ENCODE data around the gene RAD9A. TPM values are rescaled to one million over a fixed set of nuclear protein-coding genes. Genes with fewer than 3 reads are reported as not detected.

The RAD9A gene
- total RNA-seq: 4.3 and 4.8 TPM in 2 replicates

GRCh38 chr11:67391304-67392182 is at the start of gene RAD9A:
TSS of gene RAD9A (plus strand) at chr11:67391986. CDS start at chr11:67392045, 59 bp downstream.

GRCh38 chr11:67353317-67354074 is 38.3 kb upstream of the RAD9A start, which contains the start of gene POLD4:
TSS of gene POLD4 (minus strand) at chr11:67353546. CDS start at chr11:67353399, 147 bp downstream.

GRCh38 chr11:67372993-67373647 is 18.7 kb upstream of the RAD9A start, which contains the start of gene CLCF1:
TSS of gene CLCF1 (minus strand) at chr11:67373598. CDS start at chr11:67373539, 59 bp downstream.

GRCh38 chr11:67401495-67402191 is 9.9 kb downstream of the RAD9A start, which contains the start of gene PPP1CA:
TSS of gene PPP1CA (minus strand) at chr11:67401858. CDS start at chr11:67401782, 76 bp downstream.

GRCh38 chr11:67415501-67416304 is 23.9 kb downstream of the RAD9A start, which contains the start of gene CARNS1:
TSS of gene CARNS1 (plus strand) at chr11:67415678. CDS start at chr11:67416200, 522 bp downstream.

GRCh38 chr11:67428052-67429001 is 36.5 kb downstream of the RAD9A start, which contains the start of gene RPS6KB2:
TSS of gene RPS6KB2 (plus strand) at chr11:67428494. CDS start at chr11:67428546, 52 bp downstream.

GRCh38 chr11:67437082-67437808 is 45.5 kb downstream of the RAD9A start, which contains the start of gene PTPRCAP:
TSS of gene PTPRCAP (minus strand) at chr11:67437682. CDS start at chr11:67437619, 63 bp downstream.

Other genes starting within 250 kb of the RAD9A start
- gene GRK2, start 125.5 kb upstream of the RAD9A start, total RNA-seq: 22.9 and 26.1 TPM in 2 replicates
- 18.6 and 25.5 TPM in 2 replicates for gene ANKRD13D, start 102.7 kb upstream of the RAD9A start, total RNA-seq
- gene SSH3, start 88.5 kb upstream of the RAD9A start, total RNA-seq: 7.8 and 10.2 TPM in 2 replicates
- gene POLD4, start 38.4 kb upstream of the RAD9A start, total RNA-seq: 22.0 and 30.9 TPM in 2 replicates
- 2.0 and 2.4 TPM in 2 replicates for gene CLCF1, start 18.4 kb upstream of the RAD9A start, total RNA-seq
- gene PPP1CA, start 9.9 kb downstream of the RAD9A start, total RNA-seq: 233 and 254 TPM in 2 replicates
- gene TBC1D10C, start 12.1 kb downstream of the RAD9A start, total RNA-seq: 0.09 and 0.22 TPM in 2 replicates
- gene CARNS1, start 23.7 kb downstream of the RAD9A start, total RNA-seq: 0.09 and 0.22 TPM in 2 replicates
- gene RPS6KB2, start 36.5 kb downstream of the RAD9A start, total RNA-seq: 25.0 and 26.3 TPM in 2 replicates
- 0.11 and 0.43 TPM in 2 replicates for gene PTPRCAP, start 45.7 kb downstream of the RAD9A start, total RNA-seq
- gene CORO1B, start 51.5 kb downstream of the RAD9A start, total RNA-seq: 122 and 145 TPM in 2 replicates
- not detected in 2 replicates for gene GPR152, start 60.7 kb downstream of the RAD9A start, total RNA-seq
- gene CABP4, start 63.4 kb downstream of the RAD9A start, total RNA-seq: 1.5 and 2.0 TPM in 2 replicates
- 21.1 and 21.8 TPM in 2 replicates for gene TMEM134, start 77.3 kb downstream of the RAD9A start, total RNA-seq
- gene AIP, start 91.0 kb downstream of the RAD9A start, total RNA-seq: 101 TPM in 2 replicates
- 2.8 and 3.1 TPM in 2 replicates for gene PITPNM1, start 113.4 kb downstream of the RAD9A start, total RNA-seq
- 10.3 and 23.1 TPM in 2 replicates for gene CDK2AP2, start 116.2 kb downstream of the RAD9A start, total RNA-seq
- not detected in 2 replicates for gene CABP2, start 131.5 kb downstream of the RAD9A start, total RNA-seq
- 473 and 682 TPM in 2 replicates for gene GSTP1, start 191.8 kb downstream of the RAD9A start, total RNA-seq
- gene NDUFV1, start 214.9 kb downstream of the RAD9A start, total RNA-seq: 121 and 130 TPM in 2 replicates
- gene NUDT8, start 238.0 kb downstream of the RAD9A start, total RNA-seq: 3.6 and 5.4 TPM in 2 replicates
- not detected in 2 replicates for gene TBX10, start 247.8 kb downstream of the RAD9A start, total RNA-seq